T-helper 17 cell (primary cell): ENCODE measurements around the gene C1orf116. TPM values are rescaled to one million over a fixed set of nuclear protein-coding genes. Genes with fewer than 3 reads are reported as not detected.

ENCODE experiments used
- ATAC-seq: fragments of 150-1000 bp; cut with Tn5 transposase; 2 replicates; pipeline ENCODE4 v1.10.0; 2021; ENCODE audit warnings: mild to moderate bottlenecking, moderate library complexity
- DNase-seq, 3 donors: peaks; one replicate each; pipeline versions ENCODE4 v3.0.0 to v3.0.0-alpha.2; 2020 to 2021
- H3K9me3 ChIP-seq: one replicate; pipeline ENCODE4 v1.7.0; 2013; ENCODE audit warnings: low read length, mild to moderate bottlenecking; ENCODE audit not compliant: control insufficient read depth, poor library complexity, severe bottlenecking
- H3K27ac Mint-ChIP-seq: one replicate; pipeline ENCODE4 v1.8.0; 2022; ENCODE audit warnings: mild to moderate bottlenecking, moderate library complexity, mixed read lengths
- H3K27me3 Mint-ChIP-seq: one replicate; pipeline ENCODE4 v1.8.0; 2022; ENCODE audit warnings: mixed read lengths
- H3K36me3 Mint-ChIP-seq: one replicate; pipeline ENCODE4 v1.8.0; 2022; ENCODE audit warnings: low read depth, mixed read lengths
- H3K4me1 Mint-ChIP-seq: one replicate; pipeline ENCODE4 v1.8.0; 2022; ENCODE audit warnings: mild to moderate bottlenecking, mixed read lengths
- H3K4me3 Mint-ChIP-seq: one replicate; pipeline ENCODE4 v1.8.0; 2022; ENCODE audit warnings: mild to moderate bottlenecking, moderate library complexity, mixed read lengths
- total RNA-seq, 4 donors: library from RNA in 2 of 4; stranded (reverse) in 2 of 4; gene quantifications; one replicate each; pipeline ENCODE4 v1.2.3 and lab custom pipeline; 2022 to 2026

Gene C1orf116
- total RNA-seq (1 to 10 TPM in 1 of 2 donors, under 1 TPM in 1; 0.22 to 2.7 TPM), total RNA-seq (lab: John Stamatoyannopoulos, UW) (0.08 to 0.35 reads per million in 2 donors)

DNA sequence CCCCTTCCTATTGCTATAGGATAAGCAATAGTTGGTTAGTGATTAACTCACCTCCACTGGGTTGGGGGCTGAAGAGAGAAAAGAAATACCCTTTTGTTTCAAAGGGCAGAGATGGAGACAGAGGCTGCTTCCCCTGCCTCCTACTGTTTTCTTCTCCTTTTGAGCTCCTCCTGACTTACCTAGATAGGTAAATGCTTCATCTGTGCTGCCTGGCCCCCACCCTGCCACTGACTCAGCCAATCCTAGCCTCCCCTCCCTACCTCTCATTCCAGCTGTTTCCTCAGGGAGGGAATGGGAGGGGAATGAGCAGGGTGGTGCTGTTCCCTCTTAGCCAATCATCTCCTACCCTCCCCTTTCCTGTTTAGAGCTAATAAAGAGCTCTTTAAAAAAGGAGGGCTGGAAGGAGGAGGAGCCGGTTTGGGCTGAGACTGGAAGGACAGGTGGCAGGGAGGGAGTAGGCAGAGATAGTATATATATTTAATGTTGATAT is at the start of gene C1orf116:
Gene C1orf116, minus strand, starts transcription at position 229 of the 490 bp plus-strand sequence. CDS start 5,158 bp downstream, outside the sequence.
- Mint-ChIP-seq H3K27ac (no peak within 1 kb of the TSS), H3K4me3 (no peak within 1 kb of the TSS), H3K4me1 (peaks cover 3% of the 10 kb centered on the region), H3K36me3 (peaks cover 4% of the 10 kb centered on the region), H3K27me3 (peaks cover 73% of the 10 kb centered on the region)
- no peaks in the 10 kb centered on the region for H3K9me3 ChIP-seq
- DNase-seq (no peak), ATAC-seq (no peak)

DNA sequence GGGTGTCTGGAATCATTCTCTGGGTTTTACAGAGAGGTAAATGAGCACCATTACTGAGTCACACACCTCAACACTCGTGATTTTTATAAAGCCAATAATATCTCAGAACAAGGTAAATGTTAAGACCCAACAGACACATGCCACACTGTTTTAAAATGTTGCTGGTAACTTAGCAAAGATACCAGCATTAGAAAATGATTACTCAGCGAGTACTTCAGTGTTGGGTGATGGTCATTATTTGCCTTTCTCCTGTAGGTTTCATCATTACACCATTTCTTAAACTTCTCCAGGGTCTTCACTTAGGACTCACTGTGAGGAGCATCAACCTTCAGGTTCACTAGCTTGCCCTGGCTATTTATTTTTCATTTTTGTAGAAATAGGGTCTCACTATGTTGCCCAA is 49.2 kb upstream of the C1orf116 start:
- Mint-ChIP-seq H3K4me3 (no peak overlapping the region), H3K4me1 (peaks cover 11% of the 10 kb centered on the region), H3K27ac (no peak overlapping the region), H3K36me3 (peaks cover 4% of the 10 kb centered on the region), H3K27me3 (peaks cover 40% of the 10 kb centered on the region)
- H3K9me3 ChIP-seq, result no peaks in the 10 kb centered on the region
- ATAC-seq (no peak), DNase-seq (no peak)

DNA sequence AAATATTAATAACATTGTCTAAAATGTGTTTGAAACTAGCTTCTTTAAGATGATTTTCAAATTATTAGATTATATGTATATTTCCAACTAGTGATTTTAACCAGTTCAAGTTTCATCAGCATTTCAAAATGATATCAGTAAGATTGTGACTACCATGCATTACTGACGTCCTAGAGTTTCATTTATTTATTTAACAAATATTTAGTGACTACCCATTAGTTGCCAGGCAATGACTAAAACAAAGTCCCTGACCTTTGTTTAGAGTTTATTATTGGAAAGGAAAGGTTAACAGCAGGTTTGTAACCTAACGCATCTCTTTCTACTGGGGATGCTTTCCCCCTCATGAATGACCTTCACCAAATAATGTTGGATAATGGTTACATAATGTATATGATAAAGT is 48.5 kb upstream of the C1orf116 start:
- Mint-ChIP-seq H3K27me3 (peaks cover 40% of the 10 kb centered on the region), H3K4me3 (no peak overlapping the region), H3K4me1 (peaks cover 10% of the 10 kb centered on the region), H3K27ac (no peak overlapping the region), H3K36me3 (peaks cover 4% of the 10 kb centered on the region)
- DNase-seq, result no peak
- no peak for ATAC-seq
- H3K9me3 ChIP-seq, result no peaks in the 10 kb centered on the region

DNA sequence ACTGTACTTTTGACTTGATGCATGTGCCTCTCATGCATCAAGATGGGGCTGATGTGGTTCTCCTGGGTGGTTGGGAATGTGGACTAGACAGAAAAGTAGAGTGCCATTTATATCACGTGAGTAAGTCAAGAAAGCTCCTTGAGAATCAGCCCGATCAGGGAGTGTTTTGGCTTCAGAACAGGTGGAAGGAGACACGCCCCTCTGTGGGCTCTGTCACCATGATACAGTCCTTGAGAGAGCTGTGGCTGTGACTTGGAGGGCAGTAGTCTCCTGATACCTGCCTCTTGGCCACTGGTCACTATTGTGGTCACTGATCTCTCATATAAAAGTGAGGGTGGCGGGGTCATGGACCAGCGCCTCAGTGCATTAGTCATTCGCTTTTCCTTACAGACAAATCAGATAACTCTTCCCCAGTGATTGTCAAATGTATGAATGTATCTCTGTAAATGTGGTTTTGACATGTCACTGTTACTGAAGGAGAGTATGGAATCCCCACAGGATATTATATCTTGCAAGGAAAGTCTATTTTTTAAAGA is 47.2 kb upstream of the C1orf116 start:
- ATAC-seq (no peak), DNase-seq (no peak)
- H3K27me3 Mint-ChIP-seq, result peaks cover 41% of the 10 kb centered on the region

DNA sequence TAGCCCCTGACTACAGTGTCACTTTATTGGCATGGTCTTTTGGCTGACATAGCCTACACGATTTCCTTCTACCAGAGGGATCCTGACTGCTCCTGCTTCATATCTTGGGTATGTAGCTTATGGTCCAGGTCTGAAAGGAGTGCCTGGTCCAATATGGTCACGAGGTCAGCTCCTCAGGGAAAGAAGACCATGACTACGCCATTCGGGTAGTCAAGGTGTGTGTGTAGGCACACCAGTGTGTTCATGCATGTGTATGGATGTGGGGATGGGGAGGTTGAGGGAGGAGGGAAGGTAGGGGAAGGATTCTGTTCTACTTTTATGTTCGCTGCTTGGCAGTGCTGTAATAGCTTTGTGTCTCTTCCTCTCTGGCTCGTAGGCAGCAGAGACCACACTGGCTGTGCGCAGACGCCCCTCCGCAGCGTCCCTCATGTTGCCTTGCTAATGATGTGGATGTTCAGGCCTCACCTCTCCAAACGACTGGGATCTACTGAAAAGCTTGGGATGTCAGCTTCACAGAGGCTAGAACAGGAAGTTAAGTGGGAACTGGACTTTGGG is 46.1 kb upstream of the C1orf116 start:
- Mint-ChIP-seq H3K27me3 (peaks cover 33% of the 10 kb centered on the region), H3K36me3 (peaks cover 2% of the 10 kb centered on the region), H3K4me1 (peaks cover 2% of the 10 kb centered on the region), H3K4me3 (no peak overlapping the region), H3K27ac (no peak overlapping the region)
- no peaks in the 10 kb centered on the region for H3K9me3 ChIP-seq
- ATAC-seq (no peak), DNase-seq (no peak)

More for the DNA sequence above, 47.2 kb upstream of the C1orf116 start:
- Mint-ChIP-seq H3K4me3 (no peak overlapping the region), H3K36me3 (peaks cover 2% of the 10 kb centered on the region), H3K4me1 (peaks cover 5% of the 10 kb centered on the region), H3K27ac (no peak overlapping the region)
- H3K9me3 ChIP-seq, result no peaks in the 10 kb centered on the region

DNA sequence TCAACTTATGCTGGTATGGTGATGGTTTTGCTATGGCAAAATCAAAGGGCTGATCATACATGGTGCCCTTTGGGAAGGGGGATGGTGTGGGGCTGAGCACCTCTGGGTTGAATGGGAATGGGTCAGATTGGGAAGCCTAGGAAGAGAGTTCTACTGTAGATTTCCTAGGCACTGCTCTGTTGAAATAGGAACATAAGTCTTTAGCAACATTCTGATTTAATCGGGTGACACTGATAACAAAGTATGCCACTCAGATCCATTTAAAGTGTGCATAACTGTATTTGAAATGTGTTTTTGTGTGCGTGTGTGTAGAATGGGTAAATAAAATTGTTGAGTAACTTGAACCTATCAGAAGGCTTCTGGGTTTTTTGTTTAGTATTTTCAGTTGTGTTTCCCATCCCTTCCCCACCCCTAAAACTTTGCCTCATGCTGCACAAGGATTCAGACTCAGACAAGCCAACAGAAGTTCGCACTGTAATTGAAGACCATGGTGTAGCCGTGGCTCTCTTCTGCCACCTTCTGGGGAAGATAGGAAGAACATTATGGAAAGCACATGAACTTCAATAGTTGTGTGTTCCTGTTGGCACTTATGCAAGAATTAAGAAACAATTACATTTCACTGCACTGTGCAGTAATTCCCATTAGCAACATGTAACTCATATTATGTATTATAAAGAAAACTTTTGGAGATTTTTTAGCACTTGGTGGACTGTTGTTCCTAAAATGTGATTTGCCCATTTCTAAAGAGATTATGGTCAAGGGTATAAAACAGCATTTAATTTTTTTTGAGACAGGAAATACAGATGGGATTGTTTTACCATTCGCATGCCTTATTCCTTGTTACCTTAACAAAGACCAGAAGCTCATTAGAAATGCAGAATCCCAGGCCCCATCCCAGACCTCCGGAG is 45.2 kb upstream of the C1orf116 start:
- H3K4me3 Mint-ChIP-seq, result no peak overlapping the region
- DNase-seq, result peak in 2 of 3 donors; percentile 15 to 53
- H3K27me3 Mint-ChIP-seq, result peaks cover 23% of the 10 kb centered on the region
- peak; percentile 92 for ATAC-seq
- H3K9me3 ChIP-seq, result no peaks in the 10 kb centered on the region
- no peak overlapping the region for H3K27ac Mint-ChIP-seq
- H3K36me3 Mint-ChIP-seq, result no peaks in the 10 kb centered on the region
- no peaks in the 10 kb centered on the region for H3K4me1 Mint-ChIP-seq

DNA sequence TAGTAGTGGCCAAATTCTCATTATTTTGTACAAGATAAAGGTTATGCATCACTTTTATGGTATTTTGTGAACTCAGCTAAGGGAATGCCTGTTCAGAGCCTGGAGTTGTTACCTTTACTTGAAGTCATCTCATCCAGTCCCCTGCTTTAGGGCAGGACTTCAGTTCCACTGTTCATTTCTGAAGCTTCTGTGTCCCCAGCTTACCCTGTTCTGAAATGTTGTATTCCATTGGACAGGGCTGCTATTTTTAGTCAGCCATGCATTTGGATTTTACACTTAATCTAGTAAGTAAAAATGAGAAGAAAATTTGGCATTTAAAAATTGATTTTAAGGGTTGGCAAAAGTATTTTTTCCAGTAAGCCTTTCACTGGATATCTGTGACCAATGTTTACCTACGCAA is 44.5 kb upstream of the C1orf116 start:
- no peak for ATAC-seq
- no peaks in the 10 kb centered on the region for H3K36me3 Mint-ChIP-seq
- no peaks in the 10 kb centered on the region for H3K9me3 ChIP-seq
- H3K4me3 Mint-ChIP-seq, result no peak overlapping the region
- H3K27ac Mint-ChIP-seq, result no peak overlapping the region
- peaks cover 16% of the 10 kb centered on the region for H3K27me3 Mint-ChIP-seq
- no peak for DNase-seq
- H3K4me1 Mint-ChIP-seq, result no peaks in the 10 kb centered on the region

DNA sequence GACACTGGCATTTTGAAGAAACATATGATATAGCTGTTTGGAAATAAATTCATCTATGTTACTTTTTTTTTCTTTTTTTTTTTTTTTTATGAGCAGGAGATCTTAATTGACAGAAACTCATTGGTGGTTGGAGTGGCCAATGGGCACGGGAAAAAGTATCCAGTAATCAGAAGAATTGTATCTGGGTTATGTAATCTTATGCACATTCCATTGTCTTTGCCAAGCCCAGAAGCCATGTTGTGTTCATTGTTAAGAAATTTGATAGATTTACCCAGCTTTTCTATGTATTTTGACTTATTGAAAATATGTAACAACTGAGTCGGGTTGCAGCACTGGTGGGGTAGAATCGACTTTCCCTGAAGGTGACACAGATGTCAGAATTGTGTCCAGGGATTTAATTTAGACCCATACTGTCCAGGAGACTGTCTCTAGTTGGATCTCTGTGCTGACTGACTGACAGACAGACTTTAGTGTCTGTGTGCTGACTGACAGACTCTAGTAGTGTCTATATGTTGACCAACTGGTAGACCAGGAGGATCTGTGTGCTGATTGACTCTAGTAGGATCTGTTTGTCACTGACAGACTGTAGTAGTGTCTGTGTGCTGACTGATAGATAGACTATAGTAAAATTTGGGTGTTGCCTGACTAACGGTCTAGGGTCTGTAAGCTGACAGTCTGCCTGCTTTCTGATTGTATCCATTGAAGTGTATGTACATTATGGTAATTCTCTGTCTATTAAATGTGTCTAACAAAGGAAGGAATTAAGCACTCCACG is 43.8 kb upstream of the C1orf116 start:
- H3K27ac Mint-ChIP-seq, result no peak overlapping the region
- no peak for DNase-seq

DNA sequence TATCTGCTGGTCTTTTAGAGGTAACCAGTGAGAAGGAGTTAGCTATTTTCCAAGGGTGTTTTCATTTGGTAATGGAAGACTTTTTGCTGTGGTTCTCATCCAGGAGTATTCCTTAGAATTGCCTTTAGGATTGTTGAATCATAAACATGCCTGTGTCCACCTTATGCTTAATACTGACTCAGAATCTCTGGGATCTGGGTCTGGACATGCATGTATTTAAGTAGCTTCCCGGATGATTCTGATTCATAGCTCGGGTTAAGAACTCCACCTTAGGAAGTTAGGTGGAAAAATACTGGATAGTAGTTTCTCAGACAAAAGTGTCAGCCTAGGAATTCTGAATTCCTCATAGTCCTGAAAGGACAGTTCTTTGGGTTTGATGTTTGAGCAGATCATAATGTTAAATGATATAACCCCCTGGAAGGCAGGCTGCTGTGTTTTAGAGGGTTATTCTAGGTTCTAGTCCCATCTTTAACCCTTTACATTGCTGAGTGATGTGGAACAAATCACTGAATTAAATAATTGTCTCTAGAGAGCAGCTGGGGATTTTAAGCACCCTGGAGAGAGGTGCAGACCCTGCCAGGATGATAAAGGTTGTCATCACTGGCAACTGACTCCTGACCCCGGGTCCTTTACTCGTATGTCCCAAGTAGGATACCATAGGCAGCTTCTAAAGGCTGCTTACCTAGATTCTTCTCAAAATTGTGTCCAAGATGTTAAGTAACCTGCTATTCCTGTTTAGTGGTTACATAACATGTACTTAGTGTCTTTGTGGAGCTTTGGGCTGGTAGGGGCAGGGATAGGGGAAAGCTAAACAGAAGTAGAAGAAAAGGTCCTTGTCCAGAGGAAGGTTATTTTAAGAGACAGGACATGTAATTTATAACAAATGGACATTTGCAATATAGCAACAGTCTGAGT is 41.6 kb upstream of the C1orf116 start:
- ATAC-seq (no peak), DNase-seq (no peak)
- H3K9me3 ChIP-seq, result no peaks in the 10 kb centered on the region
- no peaks in the 10 kb centered on the region for H3K36me3 Mint-ChIP-seq
- no peak overlapping the region for H3K4me3 Mint-ChIP-seq
- peaks cover 12% of the 10 kb centered on the region for H3K4me1 Mint-ChIP-seq
- peaks cover 16% of the 10 kb centered on the region for H3K27me3 Mint-ChIP-seq
- H3K27ac Mint-ChIP-seq, result no peak overlapping the region

More for the DNA sequence above, 43.8 kb upstream of the C1orf116 start:
- no peaks in the 10 kb centered on the region for H3K9me3 ChIP-seq
- no peak for ATAC-seq
- no peak overlapping the region for H3K4me3 Mint-ChIP-seq
- H3K27me3 Mint-ChIP-seq, result peaks cover 16% of the 10 kb centered on the region
- H3K36me3 Mint-ChIP-seq, result no peaks in the 10 kb centered on the region
- H3K4me1 Mint-ChIP-seq, result peaks cover 4% of the 10 kb centered on the region

DNA sequence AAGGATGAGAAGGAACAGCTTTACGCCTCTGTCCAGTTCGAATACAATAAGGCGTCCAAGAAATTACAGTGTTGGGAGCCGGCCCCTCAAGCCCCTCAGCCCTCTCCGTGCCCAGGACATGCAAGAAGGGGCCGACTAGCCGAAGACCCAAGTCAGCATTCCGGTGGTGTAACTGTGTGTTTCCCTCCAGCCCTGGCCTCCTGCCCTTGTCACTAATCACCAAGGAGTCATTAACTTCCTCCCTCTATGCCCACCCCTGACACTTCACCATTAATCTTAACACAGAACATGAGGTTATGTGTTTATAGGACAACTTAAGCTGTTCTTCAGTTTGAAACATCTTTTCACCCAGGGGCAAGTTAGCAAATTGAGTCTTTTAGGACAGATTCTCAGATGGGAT is 39.7 kb upstream of the C1orf116 start:
- peaks cover 12% of the 10 kb centered on the region for H3K27me3 Mint-ChIP-seq
- no peak for ATAC-seq
- no peak overlapping the region for H3K4me3 Mint-ChIP-seq
- H3K9me3 ChIP-seq, result no peaks in the 10 kb centered on the region
- H3K36me3 Mint-ChIP-seq, result no peaks in the 10 kb centered on the region
- H3K27ac Mint-ChIP-seq, result no peak overlapping the region
- peaks cover 14% of the 10 kb centered on the region for H3K4me1 Mint-ChIP-seq
- DNase-seq, result no peak

DNA sequence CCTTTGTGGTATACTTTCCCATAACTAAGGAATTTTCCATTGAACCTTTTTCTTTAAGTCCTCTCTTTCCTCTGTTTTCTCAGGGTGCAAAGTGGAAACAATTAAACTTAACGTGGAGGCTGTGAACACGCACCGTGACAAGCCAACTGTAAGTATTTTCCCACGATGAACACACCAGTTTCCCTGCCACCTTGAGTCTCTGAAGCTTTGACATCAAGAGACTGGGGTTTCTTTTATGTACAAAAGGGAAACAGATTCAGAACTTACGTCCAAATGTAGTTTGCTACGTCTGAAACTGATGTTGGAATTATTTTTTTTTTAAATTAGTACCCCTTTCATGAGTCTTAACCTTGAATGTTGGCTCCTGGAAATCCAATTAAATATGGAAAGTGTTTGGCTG is 38.9 kb upstream of the C1orf116 start:
- DNase-seq (no peak), ATAC-seq (no peak)
- Mint-ChIP-seq H3K4me3 (no peak overlapping the region), H3K4me1 (peaks cover 14% of the 10 kb centered on the region), H3K27me3 (peaks cover 12% of the 10 kb centered on the region), H3K36me3 (no peaks in the 10 kb centered on the region), H3K27ac (no peak overlapping the region)
- H3K9me3 ChIP-seq, result no peaks in the 10 kb centered on the region

DNA sequence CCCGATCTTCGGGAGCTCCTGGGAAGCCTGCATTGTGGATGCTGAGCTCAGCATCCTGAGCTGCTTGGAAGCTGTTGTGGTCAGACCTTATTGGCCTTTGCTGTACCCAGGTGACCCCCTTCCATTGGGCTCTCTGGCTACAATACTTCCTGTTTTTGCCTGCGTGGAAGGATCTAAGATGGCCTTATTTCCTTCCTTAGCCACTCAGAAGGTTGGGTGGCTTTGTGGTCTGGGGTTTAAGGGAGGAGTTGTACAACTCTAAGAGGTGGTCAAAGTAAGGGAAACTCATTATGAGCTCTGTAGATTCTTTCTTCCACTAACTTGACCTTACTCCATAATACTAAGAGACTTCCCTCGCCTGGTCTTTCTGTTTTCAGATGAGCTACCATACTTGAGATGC is 38.3 kb upstream of the C1orf116 start:
- no peaks in the 10 kb centered on the region for H3K9me3 ChIP-seq
- Mint-ChIP-seq H3K4me1 (peaks cover 14% of the 10 kb centered on the region), H3K27me3 (peaks cover 9% of the 10 kb centered on the region), H3K36me3 (no peaks in the 10 kb centered on the region), H3K4me3 (peak overlapping the region; percentile 28), H3K27ac (no peak overlapping the region)
- DNase-seq (no peak), ATAC-seq (peak; percentile 53)
